Endothelial cell of umbilical vein (primary cell): ENCODE data around the gene SLC2A1. TPM values are rescaled to one million over a fixed set of nuclear protein-coding genes. Genes with fewer than 3 reads are reported as not detected.

Experiments
- BruUV-seq: library from RNA; stranded (reverse); fragments of 400-500 nt; replicated peaks from 2 replicates; lab custom pipeline; 2021; lab: Mats Ljungman, UMichigan
- CTCF ChIA-PET: fragments of 300-600, 350-600 bp; sonication (Branson Sonifier 250); formaldehyde crosslinking; loops from one replicate; lab custom pipeline; 2021; ENCODE audit warnings: antibody characterized with exemption, inconsistent platforms; lab: Charles Lee
- POLR2A ChIA-PET: fragments of 300-600, 350-600 bp; sonication (Branson Sonifier 250); formaldehyde crosslinking; loops from one replicate; lab custom pipeline; 2021; ENCODE audit warnings: antibody characterized with exemption, inconsistent platforms; lab: Charles Lee
- DNase-seq: peaks from one replicate; pipeline ENCODE4 v3.0.0-alpha.2; 2011; ENCODE audit warnings: low read depth, low spot score
- FAIRE-seq: peaks from 2 replicates; lab custom pipeline; 2011; peaks lifted over from hg19 to GRCh38; lab: Jason Lieb, UNC
- H2AFZ ChIP-seq: 2 replicates; pipeline ENCODE4 v1.6.0; 2012; ENCODE audit warnings: low read depth, low read length, control low read depth, inconsistent platforms
- H3K27ac ChIP-seq: 2 replicates; pipeline ENCODE4 v1.5.1; 2011; ENCODE audit warnings: low read depth, mild to moderate bottlenecking, control low read depth, low read length, moderate library complexity; ENCODE audit not compliant: insufficient read depth
- H3K27me3 ChIP-seq, 2 experiments: 2 replicates each; pipeline versions ENCODE4 v1.6.0 to v1.6.1; 2011; ENCODE audit warnings: low read length in 2 of 2, mixed read lengths in 1 of 2; ENCODE audit not compliant: control insufficient read depth in 2 of 2, insufficient read depth in 2 of 2
- H3K36me3 ChIP-seq, 2 experiments: 2 replicates in 1 of 2; 3 replicates in 1 of 2; pipeline ENCODE4 v1.5.1; 2011; ENCODE audit warnings: low read length in 2 of 2, mild to moderate bottlenecking in 1 of 2, moderate library complexity in 1 of 2; ENCODE audit not compliant: control insufficient read depth in 2 of 2, insufficient read depth in 2 of 2; ENCODE audit errors: extremely low read depth in 1 of 2
- H3K4me1 ChIP-seq: 3 replicates; pipeline ENCODE4 v1.5.1; 2011; ENCODE audit warnings: mild to moderate bottlenecking, low read length; ENCODE audit not compliant: control insufficient read depth, insufficient read depth; ENCODE audit errors: extremely low read depth
- H3K4me2 ChIP-seq: 2 replicates; pipeline ENCODE4 v1.6.1; 2011; ENCODE audit warnings: low read length, control low read depth, mixed read lengths; ENCODE audit not compliant: insufficient read depth
- H3K4me3 ChIP-seq, 3 experiments: fragments of 200-600 bp in 1 of 3; sonication (generic), shearing (Covaris generic) in 1 of 3; replicated peaks in 1 of 3; 2 replicates each; pipeline ENCODE4 v1.5.1; 2011 to 2016; ENCODE audit warnings: control low read depth in 3 of 3, low read length in 3 of 3, mild to moderate bottlenecking in 2 of 3, inconsistent platforms in 1 of 3, low read depth in 1 of 3, moderate library complexity in 1 of 3; ENCODE audit not compliant: insufficient read depth in 1 of 3
- H3K79me2 ChIP-seq: 2 replicates; pipeline ENCODE4 v1.6.0; 2012; ENCODE audit warnings: low read length, inconsistent platforms; ENCODE audit not compliant: control insufficient read depth, insufficient read depth
- H3K9ac ChIP-seq: replicated peaks from 2 replicates; pipeline ENCODE3; 2011; ENCODE audit warnings: low read length, control low read depth; ENCODE audit not compliant: insufficient read depth; ENCODE audit errors: extremely low read depth
- H3K9me1 ChIP-seq: replicated peaks from 3 replicates; pipeline ENCODE4 v1.6.0; 2011; ENCODE audit warnings: mild to moderate bottlenecking, low read length; ENCODE audit not compliant: control insufficient read depth, insufficient read depth; ENCODE audit errors: extremely low read depth
- H3K9me3 ChIP-seq: replicated peaks from 2 replicates; pipeline ENCODE4 v1.5.1; 2012; ENCODE audit warnings: low read length, inconsistent platforms; ENCODE audit not compliant: control insufficient read depth, insufficient read depth
- H4K20me1 ChIP-seq: replicated peaks from 2 replicates; pipeline ENCODE3; 2011; ENCODE audit warnings: mild to moderate bottlenecking, low read length; ENCODE audit not compliant: control insufficient read depth, insufficient read depth; ENCODE audit errors: extremely low read depth
- FOS ChIP-seq: IDR thresholded peaks from 2 replicates; pipeline ENCODE4 v1.6.1; 2011; ENCODE audit warnings: mild to moderate bottlenecking, low read length, moderate library complexity, borderline replicate concordance; ENCODE audit not compliant: insufficient read depth
- GATA2 ChIP-seq: IDR thresholded peaks from 2 replicates; pipeline ENCODE4 v1.7.0; 2011; ENCODE audit warnings: low read depth, mild to moderate bottlenecking, moderate library complexity, mixed read lengths, low read length; ENCODE audit not compliant: insufficient read length, insufficient read depth
- JUN ChIP-seq: IDR thresholded peaks from 2 replicates; pipeline ENCODE4 v1.6.1; 2011; ENCODE audit warnings: borderline replicate concordance, low read depth; ENCODE audit not compliant: insufficient read length, insufficient read depth
- MYC ChIP-seq: IDR thresholded peaks from one replicate; pipeline ENCODE4 v1.6.1; 2011; ENCODE audit warnings: mild to moderate bottlenecking, low read depth, low read length
- POLR2AphosphoS5 ChIP-seq: IDR thresholded peaks from 2 replicates; pipeline ENCODE4 v1.6.1; 2012; ENCODE audit warnings: low read depth, mild to moderate bottlenecking, control low read depth, low read length, moderate library complexity; ENCODE audit not compliant: insufficient read depth
- dilution Hi-C: fragments of 300-500 bp; cut with MboI; formaldehyde crosslinking; loops from one replicate; pipeline ENCODE4 v1.15.0; 2019; ENCODE audit warnings: low sequenced_read_pairs; ENCODE audit not compliant: extremely low pct_ligation_motif_present
- intact Hi-C: fragments of 100-400 bp; cut with micrococcal nuclease; formaldehyde crosslinking; loops from one replicate; pipeline ENCODE4 v1.10.0; 2022
- polyA plus RNA-seq, 4 experiments: library from polyadenylated mRNA; depleted of rRNA in 3 of 4; stranded (reverse) in 3 of 4; unstranded in 1 of 4; fragments of >200 nt; gene quantifications; 2 replicates each; pipeline versions ENCODE4 v1.2.1 to v1.2.3, GENCODE V29; 2011 to 2012; ENCODE audit warnings: missing spikeins in 1 of 4
- total RNA-seq: library from RNA; stranded (reverse); gene quantifications from 2 replicates; pipeline ENCODE4 v1.2.3, GENCODE V29; 2021
- TF ChIP-seq, protein P1 (sequence below), 2 donors: IDR thresholded peaks; 1 replicate in 1 of 2; 2 replicates in 1 of 2; pipeline ENCODE4 v1.5.1; 2011; ENCODE audit warnings: low read length in 2 of 2, mild to moderate bottlenecking in 2 of 2, moderate library complexity in 2 of 2, control low read depth in 1 of 2, inconsistent platforms in 1 of 2, low read depth in 1 of 2; ENCODE audit not compliant: insufficient read depth in 1 of 2; ENCODE audit errors: extremely low read depth in 1 of 2

The SLC2A1 gene
- total and polyA plus RNA-seq, 2 donors (not counting 3 experiments of a cell fraction or from before 2014, with no cell fraction given): 42.2 to 46.5 TPM

DNA sequence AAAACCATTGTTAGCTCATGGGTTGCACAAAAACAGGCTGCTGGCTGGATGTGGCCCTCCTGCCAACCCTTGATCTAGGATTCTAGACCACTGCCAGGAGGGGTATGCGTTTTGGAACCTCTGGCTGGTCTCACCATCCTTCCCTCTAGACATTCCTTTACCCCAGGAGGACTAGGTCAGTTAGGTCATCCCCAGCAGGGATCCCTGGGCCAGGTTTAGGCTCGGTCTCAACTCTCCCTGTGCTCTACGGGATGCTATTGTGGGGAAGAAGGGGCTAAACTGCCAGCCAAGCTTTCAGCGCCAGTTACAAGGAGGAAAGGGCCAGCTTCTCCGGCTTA lies 22.7 kb downstream of the SLC2A1 start:
- Histone ChIP-seq H3K27ac (no peak overlapping the region), H3K27me3 (no peaks in the 10 kb centered on the region), H2AFZ (no peak overlapping the region), H3K79me2 (no peaks in the 10 kb centered on the region), H3K4me3 (no peak overlapping the region), H3K36me3 (peaks cover 0 to 2% of the 10 kb centered on the region in 2 experiments), H3K4me1 (peaks cover 17% of the 10 kb centered on the region), H3K9me3 (no peaks in the 10 kb centered on the region), H4K20me1 (no peaks in the 10 kb centered on the region), H3K9me1 (no peaks in the 10 kb centered on the region), H3K4me2 (no peak overlapping the region), H3K9ac (no peak overlapping the region)
- dilution Hi-C loops (no loop called here), intact Hi-C loops (no loop called here)
- ChIA-PET CTCF (interaction anchor here (1.1 to 2.3 kb wide), 4 partner anchors 13 to 137 kb away, joined by 3 to 16 read pairs (median 5); no protein-coding TSS in a partner anchor), POLR2A (no interaction called here)
- BruUV-seq: no TSS peak
- no peak for FAIRE-seq
- TF ChIP-seq POLR2AphosphoS5 (no peak), JUN (no peak), MYC (no peak), GATA2 (no peak), FOS (no peak)
- TF ChIP-seq, protein P1, sequence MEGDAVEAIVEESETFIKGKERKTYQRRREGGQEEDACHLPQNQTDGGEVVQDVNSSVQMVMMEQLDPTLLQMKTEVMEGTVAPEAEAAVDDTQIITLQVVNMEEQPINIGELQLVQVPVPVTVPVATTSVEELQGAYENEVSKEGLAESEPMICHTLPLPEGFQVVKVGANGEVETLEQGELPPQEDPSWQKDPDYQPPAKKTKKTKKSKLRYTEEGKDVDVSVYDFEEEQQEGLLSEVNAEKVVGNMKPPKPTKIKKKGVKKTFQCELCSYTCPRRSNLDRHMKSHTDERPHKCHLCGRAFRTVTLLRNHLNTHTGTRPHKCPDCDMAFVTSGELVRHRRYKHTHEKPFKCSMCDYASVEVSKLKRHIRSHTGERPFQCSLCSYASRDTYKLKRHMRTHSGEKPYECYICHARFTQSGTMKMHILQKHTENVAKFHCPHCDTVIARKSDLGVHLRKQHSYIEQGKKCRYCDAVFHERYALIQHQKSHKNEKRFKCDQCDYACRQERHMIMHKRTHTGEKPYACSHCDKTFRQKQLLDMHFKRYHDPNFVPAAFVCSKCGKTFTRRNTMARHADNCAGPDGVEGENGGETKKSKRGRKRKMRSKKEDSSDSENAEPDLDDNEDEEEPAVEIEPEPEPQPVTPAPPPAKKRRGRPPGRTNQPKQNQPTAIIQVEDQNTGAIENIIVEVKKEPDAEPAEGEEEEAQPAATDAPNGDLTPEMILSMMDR (IDR thresholded peaks at IDR 0.05; ENCODE audit: extremely low read depth in 1 of 2, insufficient read depth in 1 of 2, low read depth in 1 of 2, low read length in 2 of 2): no peak
- no peak for DNase-seq
